HCT116 (cell line): ENCODE results near the gene TBPL1. TPM values are rescaled to one million over a fixed set of nuclear protein-coding genes. Genes with fewer than 3 reads are reported as not detected.
"Not testable (repeated sequence)": the region's sequence is repeated elsewhere in the genome, so short reads cannot be mapped to it uniquely, and the experiment has no call there.

Experiments used
- ATAC-seq: fragments of 200-7000 bp; cut with Tn5 transposase; 2 replicates; pipeline ENCODE4 v1.9.1; 2020; ENCODE audit warnings: mild to moderate bottlenecking, moderate library complexity
- BruUV-seq: library from RNA; stranded (reverse); fragments of 400-500 nt; replicated peaks from 2 replicates; lab custom pipeline; 2021; lab: Mats Ljungman, UMichigan
- CTCF ChIA-PET: fragments of 300-600 bp; sonication (Branson Sonifier 250); formaldehyde crosslinking; loops from one replicate; lab custom pipeline; 2021; ENCODE audit warnings: antibody characterized with exemption; lab: Charles Lee
- POLR2A ChIA-PET: fragments of 300-600, 350-600 bp; sonication (Branson Sonifier 250); formaldehyde crosslinking; loops from one replicate; lab custom pipeline; 2021; ENCODE audit warnings: antibody characterized with exemption; lab: Charles Lee
- RAD21 ChIA-PET, 2 experiments: fragments of 300-600 bp; sonication (Branson Sonifier 250); formaldehyde crosslinking; loops; one replicate each; lab custom pipeline; 2023; ENCODE audit warnings: low total read pairs in 2 of 2; ENCODE audit not compliant: uncharacterized antibody in 2 of 2, unreplicated experiment in 2 of 2, low non-redundant PET in 1 of 2; lab: Charles Lee
- DNase-seq: peaks from one replicate; pipeline ENCODE4 v3.0.0-alpha.2; 2010; ENCODE audit warnings: low read depth, low spot score
- H2AFZ ChIP-seq: fragments of 200-600 bp; shearing (Covaris generic), sonication (generic); 2 replicates; pipeline ENCODE4 v1.6.1; 2017; ENCODE audit warnings: low read depth, mixed run types, mixed read lengths, antibody characterized with exemption, low read length; ENCODE audit not compliant: poor library complexity, severe bottlenecking
- H3K27ac ChIP-seq: 2 replicates; pipeline ENCODE4 v1.5.1; 2012; ENCODE audit warnings: low read depth, low read length
- H3K27me3 ChIP-seq: fragments of 200-600 bp; sonication (generic); 2 replicates; pipeline ENCODE4 v1.6.1; 2016; ENCODE audit warnings: mixed run types, low read length, mixed read lengths; ENCODE audit not compliant: insufficient read depth
- H3K36me3 ChIP-seq, 2 experiments: fragments of 200-500 bp in 1 of 2; fragments of 200-600 bp in 1 of 2; sonication (Bioruptor generic) in 1 of 2; sonication (generic) in 1 of 2; 2 replicates each; pipeline versions ENCODE4 v1.5.1 to v1.6.1; 2014 to 2016; ENCODE audit warnings: low read length in 2 of 2, inconsistent platforms in 1 of 2, mixed read lengths in 1 of 2, mixed run types in 1 of 2; ENCODE audit not compliant: insufficient read depth in 2 of 2, control insufficient read depth in 1 of 2
- H3K4me1 ChIP-seq, 2 experiments: fragments of 200-600 bp in 1 of 2; sonication (generic) in 1 of 2; 2 replicates each; pipeline versions ENCODE4 v1.5.1 to v1.6.1; 2012 to 2017; ENCODE audit warnings: low read length in 2 of 2, inconsistent platforms in 1 of 2, mild to moderate bottlenecking in 1 of 2, mixed read lengths in 1 of 2, mixed run types in 1 of 2, moderate library complexity in 1 of 2; ENCODE audit not compliant: insufficient read depth in 2 of 2, control insufficient read depth in 1 of 2
- H3K4me2 ChIP-seq: fragments of 200-600 bp; sonication (generic); 2 replicates; pipeline ENCODE4 v1.6.1; 2017; ENCODE audit warnings: mixed run types, low read length, mixed read lengths
- H3K4me3 ChIP-seq, 2 experiments: fragments of 200-600 bp in 1 of 2; sonication (generic) in 1 of 2; replicated peaks in 1 of 2; 2 replicates each; pipeline ENCODE4 v1.5.1; 2011 to 2016; ENCODE audit warnings: low read length in 2 of 2, control low read depth in 1 of 2, low read depth in 1 of 2, mild to moderate bottlenecking in 1 of 2, mixed read lengths in 1 of 2, mixed run types in 1 of 2
- H3K79me2 ChIP-seq: fragments of 200-600 bp; sonication (generic); 2 replicates; pipeline ENCODE4 v1.6.1; 2017; ENCODE audit warnings: mild to moderate bottlenecking, mixed run types, low read length, moderate library complexity, mixed read lengths; ENCODE audit not compliant: insufficient read depth
- H3K9ac ChIP-seq: fragments of 200-600 bp; sonication (generic); 2 replicates; pipeline ENCODE4 v1.6.1; 2016; ENCODE audit warnings: low read length, mixed read lengths
- H3K9me2 ChIP-seq: fragments of 200-600 bp; sonication (generic), shearing (Covaris generic); 2 replicates; pipeline ENCODE4 v1.6.1; 2017; ENCODE audit warnings: mixed run types, mild to moderate bottlenecking, moderate library complexity; ENCODE audit not compliant: insufficient read depth
- H3K9me3 ChIP-seq, 2 experiments: fragments of 200-500 bp in 1 of 2; fragments of 200-600 bp in 1 of 2; sonication (Bioruptor generic) in 1 of 2; sonication (generic) in 1 of 2; 2 replicates each; pipeline ENCODE4 v1.6.1; 2014 to 2017; ENCODE audit warnings: low read length in 2 of 2, mixed read lengths in 2 of 2, inconsistent platforms in 1 of 2, low read depth in 1 of 2, mild to moderate bottlenecking in 1 of 2, mixed run types in 1 of 2, moderate library complexity in 1 of 2; ENCODE audit not compliant: control insufficient read depth in 1 of 2, insufficient read depth in 1 of 2
- H4K20me1 ChIP-seq: fragments of 200-600 bp; sonication (generic), shearing (Covaris generic); 2 replicates; pipeline ENCODE4 v1.6.1; 2017; ENCODE audit warnings: mixed run types, mild to moderate bottlenecking, moderate library complexity; ENCODE audit not compliant: insufficient read depth
- EZH2phosphoT487 ChIP-seq: fragments of 200-600 bp; IDR thresholded peaks from 2 replicates; pipeline ENCODE4 v1.6.1; 2018; ENCODE audit warnings: antibody characterized with exemption, borderline replicate concordance
- JUND ChIP-seq: IDR thresholded peaks from 2 replicates; pipeline ENCODE4 v1.6.1; 2012
- POLR2A ChIP-seq: IDR thresholded peaks from 2 replicates; pipeline ENCODE4 v1.7.0; 2011; ENCODE audit warnings: borderline replicate concordance; ENCODE audit not compliant: insufficient read depth, insufficient read length; ENCODE audit errors: extremely low read depth
- POLR2AphosphoS5 ChIP-seq: IDR thresholded peaks from 2 replicates; pipeline ENCODE4 v1.6.1; 2011; ENCODE audit warnings: mild to moderate bottlenecking, low read depth, low read length, moderate library complexity
- SRF ChIP-seq: IDR thresholded peaks from 2 replicates; pipeline ENCODE4 v1.6.1; 2012; ENCODE audit warnings: low read depth
- intact Hi-C: fragments of 100-400 bp; cut with micrococcal nuclease; formaldehyde crosslinking; loops from 2 replicates; pipeline ENCODE4 v1.10.0; 2022
- total RNA-seq: library from RNA; stranded (reverse); gene quantifications from one replicate; pipeline ENCODE4 v1.2.1, GENCODE V29; 2021; ENCODE audit not compliant: unreplicated experiment
- TF ChIP-seq, protein P1 (sequence below): IDR thresholded peaks from 2 replicates; pipeline ENCODE4 v1.6.1; 2012
- TF ChIP-seq, protein P2 (sequence below): IDR thresholded peaks from 2 replicates; pipeline ENCODE4 v1.6.1; 2011; ENCODE audit warnings: mild to moderate bottlenecking, low read length, moderate library complexity; ENCODE audit not compliant: insufficient replicate concordance; ENCODE audit errors: extremely low read depth

The TBPL1 gene
- total RNA-seq, 1 experiment from 2014 or later: 34.9 TPM

GRCh38 chr6:133979269-133979963, 26.4 kb downstream of the TBPL1 start:
- H3K27ac ChIP-seq, H3K4me2 ChIP-seq, H3K4me3 ChIP-seq, ATAC-seq, RAD21 ChIA-PET, H3K36me3 ChIP-seq, H4K20me1 ChIP-seq, H3K9me2 ChIP-seq, POLR2A ChIA-PET, H3K9me3 ChIP-seq, H3K27me3 ChIP-seq, DNase-seq, BruUV-seq, H3K9ac ChIP-seq, H2AFZ ChIP-seq: not testable (repeated sequence)
- peaks cover 7 to 24% of the 10 kb centered on the region in 2 experiments; a peak in 3 of 4 replicates for H3K4me1 ChIP-seq
- intact Hi-C loops: loop anchor here (5.0 kb wide), 1 partner anchor 73 kb away; the partner anchor contains the start of gene SLC2A12
- CTCF ChIA-PET: interaction anchor here (0.6 to 1.4 kb wide), 2 partner anchors 84 to 117 kb away, joined by 4 read pairs; no protein-coding TSS in a partner anchor
- peaks cover 54% of the 10 kb centered on the region for H3K79me2 ChIP-seq

DNA sequence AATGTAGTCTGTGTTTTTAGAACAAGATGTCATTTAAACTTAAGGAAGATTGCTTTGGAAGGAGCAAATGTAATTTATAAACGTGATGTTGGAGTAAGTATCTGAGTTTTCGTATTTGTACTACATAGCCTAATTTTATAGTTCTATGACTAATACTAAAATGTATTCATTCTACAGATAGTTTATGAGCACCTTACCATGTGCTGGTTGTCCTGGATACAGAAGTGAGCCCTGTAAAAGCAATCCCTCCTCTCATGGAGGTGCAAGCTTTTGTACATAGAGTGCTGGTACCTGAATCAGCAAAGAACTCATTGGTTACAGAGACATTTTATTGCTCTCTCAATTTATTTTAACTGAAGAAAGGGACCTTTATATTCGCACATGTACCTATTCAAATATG, 27.1 kb downstream of the TBPL1 start:
- Histone ChIP-seq H3K9ac (no peak overlapping the region), H3K79me2 (peaks cover 46% of the 10 kb centered on the region), H3K4me3 (no peak overlapping the region), H3K36me3 (0 out of 4 replicates have a peak, but pooled peaks cover 0 to 3% of the 10 kb centered on the region in 2 experiments), H3K27ac (no peak overlapping the region), H3K4me1 (peaks cover 7 to 24% of the 10 kb centered on the region in 2 experiments; a peak in 3 of 4 replicates), H3K4me2 (no peak overlapping the region), H3K9me2 (no peaks in the 10 kb centered on the region), H3K9me3 (no peaks in the 10 kb centered on the region), H3K27me3 (no peaks in the 10 kb centered on the region), H4K20me1 (no peaks in the 10 kb centered on the region), H2AFZ (no peak overlapping the region)
- DNase-seq: no peak
- intact Hi-C loops: no loop called here
- ChIA-PET RAD21 (no interaction called here), POLR2A (no interaction called here), CTCF (interaction anchor here (0.6 kb wide), 1 partner anchor 83 kb away, joined by 4 read pairs; no protein-coding TSS in a partner anchor)
- BruUV-seq: no TSS peak
- no peak for ATAC-seq
- TF ChIP-seq SRF: no peak
- no peak for TF ChIP-seq POLR2A
- TF ChIP-seq, protein P1, sequence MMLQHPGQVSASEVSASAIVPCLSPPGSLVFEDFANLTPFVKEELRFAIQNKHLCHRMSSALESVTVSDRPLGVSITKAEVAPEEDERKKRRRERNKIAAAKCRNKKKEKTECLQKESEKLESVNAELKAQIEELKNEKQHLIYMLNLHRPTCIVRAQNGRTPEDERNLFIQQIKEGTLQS: no peak
- TF ChIP-seq JUND: no peak
- TF ChIP-seq, protein P2, sequence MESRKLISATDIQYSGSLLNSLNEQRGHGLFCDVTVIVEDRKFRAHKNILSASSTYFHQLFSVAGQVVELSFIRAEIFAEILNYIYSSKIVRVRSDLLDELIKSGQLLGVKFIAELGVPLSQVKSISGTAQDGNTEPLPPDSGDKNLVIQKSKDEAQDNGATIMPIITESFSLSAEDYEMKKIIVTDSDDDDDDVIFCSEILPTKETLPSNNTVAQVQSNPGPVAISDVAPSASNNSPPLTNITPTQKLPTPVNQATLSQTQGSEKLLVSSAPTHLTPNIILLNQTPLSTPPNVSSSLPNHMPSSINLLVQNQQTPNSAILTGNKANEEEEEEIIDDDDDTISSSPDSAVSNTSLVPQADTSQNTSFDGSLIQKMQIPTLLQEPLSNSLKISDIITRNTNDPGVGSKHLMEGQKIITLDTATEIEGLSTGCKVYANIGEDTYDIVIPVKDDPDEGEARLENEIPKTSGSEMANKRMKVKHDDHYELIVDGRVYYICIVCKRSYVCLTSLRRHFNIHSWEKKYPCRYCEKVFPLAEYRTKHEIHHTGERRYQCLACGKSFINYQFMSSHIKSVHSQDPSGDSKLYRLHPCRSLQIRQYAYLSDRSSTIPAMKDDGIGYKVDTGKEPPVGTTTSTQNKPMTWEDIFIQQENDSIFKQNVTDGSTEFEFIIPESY: no peak
- no peak for TF ChIP-seq POLR2AphosphoS5
- TF ChIP-seq EZH2phosphoT487: no peak
